HepG2 (cell line): ENCODE data around the gene PLEKHG5. TPM values are rescaled to one million over a fixed set of nuclear protein-coding genes. Genes with fewer than 3 reads are reported as not detected.

Source experiments
- RXRB ChIP-seq: IDR thresholded peaks from 2 replicates; pipeline ENCODE4 v1.6.1; 2016; ENCODE audit warnings: borderline replicate concordance, missing genetic modification reagents, missing compliant biosample characterization
- TGIF2 ChIP-seq: IDR thresholded peaks from 2 replicates; pipeline ENCODE4 v1.6.1; 2016; ENCODE audit warnings: control low read depth, missing compliant biosample characterization
- ZFX ChIP-seq: sonication (generic); formaldehyde crosslinking; IDR thresholded peaks from 2 replicates; pipeline ENCODE4 v1.4.0; 2020; ENCODE audit warnings: mild to moderate bottlenecking, low read depth, missing genetic modification reagents, moderate library complexity
- ZNF430 ChIP-seq: sonication (generic); formaldehyde crosslinking; IDR thresholded peaks from 2 replicates; pipeline ENCODE4 v1.9.0; 2021; ENCODE audit warnings: mild to moderate bottlenecking, missing genetic modification reagents
- polyA plus RNA-seq, 8 experiments: library from polyadenylated mRNA; depleted of rRNA in 3 of 8; stranded (reverse) in 7 of 8; unstranded in 1 of 8; fragments of >200 nt; fragmentation: Illumina TruSeq in 4 of 8; extraction: Trizol in 4 of 8; gene quantifications; 2 replicates each; pipeline versions ENCODE4 v1.2.1 to v1.2.3, GENCODE V29; 2011 to 2016; ENCODE audit warnings: low read depth in 4 of 8, missing spikeins in 1 of 8, mixed read lengths in 1 of 8; ENCODE audit not compliant: insufficient read depth in 1 of 8
- total RNA-seq, 5 experiments: library from RNA; depleted of rRNA; stranded (reverse); fragments of >200 nt; fragmentation: Illumina TruSeq; extraction: Trizol; gene quantifications; 2 replicates each; pipeline ENCODE4 v1.2.3, GENCODE V29; 2016; ENCODE audit warnings: low read depth in 1 of 5
- TF ChIP-seq, protein P1 (sequence below): sonication (generic); formaldehyde crosslinking; IDR thresholded peaks from 2 replicates; pipeline ENCODE4 v1.4.0; 2020; ENCODE audit warnings: missing genetic modification reagents, borderline replicate concordance
- TF ChIP-seq, protein P2 (sequence below): sonication (generic); IDR thresholded peaks from 2 replicates; pipeline ENCODE4 v1.6.1; 2016; ENCODE audit warnings: low read depth, borderline replicate concordance
- TF ChIP-seq, protein P3 (sequence below): sonication (generic); formaldehyde crosslinking; IDR thresholded peaks from 2 replicates; pipeline ENCODE4 v1.4.0; 2020; ENCODE audit warnings: missing genetic modification reagents

PLEKHG5 gene
- total and polyA plus RNA-seq, 2 of the 13 experiments (the other 11 are each of a cell fraction or from before 2014, with no cell fraction given): 1.9 to 3.5 TPM

DNA sequence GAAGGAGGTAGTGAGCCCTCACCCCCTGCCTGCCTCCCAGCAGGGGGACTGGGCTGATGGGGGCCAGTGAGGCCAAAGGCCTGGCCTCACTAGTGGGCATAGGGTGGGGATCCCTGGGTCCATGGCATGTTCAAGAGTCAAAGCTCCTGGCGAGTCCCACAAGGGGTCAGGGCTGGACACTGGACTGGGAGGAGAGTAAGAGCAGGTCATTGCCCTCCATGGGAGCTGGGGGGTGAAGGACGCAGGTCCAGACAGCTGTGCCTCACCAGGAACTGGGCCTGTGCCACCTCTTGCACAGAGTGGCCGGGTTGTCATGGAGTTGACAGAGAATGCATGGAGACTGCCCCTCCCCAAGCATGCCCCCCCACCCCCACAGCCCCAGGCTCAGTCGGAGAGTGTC lies 45.5 kb downstream of the PLEKHG5 start (continued):
- TF ChIP-seq, protein P1, sequence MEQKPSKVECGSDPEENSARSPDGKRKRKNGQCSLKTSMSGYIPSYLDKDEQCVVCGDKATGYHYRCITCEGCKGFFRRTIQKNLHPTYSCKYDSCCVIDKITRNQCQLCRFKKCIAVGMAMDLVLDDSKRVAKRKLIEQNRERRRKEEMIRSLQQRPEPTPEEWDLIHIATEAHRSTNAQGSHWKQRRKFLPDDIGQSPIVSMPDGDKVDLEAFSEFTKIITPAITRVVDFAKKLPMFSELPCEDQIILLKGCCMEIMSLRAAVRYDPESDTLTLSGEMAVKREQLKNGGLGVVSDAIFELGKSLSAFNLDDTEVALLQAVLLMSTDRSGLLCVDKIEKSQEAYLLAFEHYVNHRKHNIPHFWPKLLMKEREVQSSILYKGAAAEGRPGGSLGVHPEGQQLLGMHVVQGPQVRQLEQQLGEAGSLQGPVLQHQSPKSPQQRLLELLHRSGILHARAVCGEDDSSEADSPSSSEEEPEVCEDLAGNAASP (CRISPR knock-in tag): peak; percentile 68; the same call in 1 of the 2 replicates
- TF ChIP-seq ZFX: peak; percentile 66
- peak; percentile 96 for TF ChIP-seq RXRB (CRISPR knock-in tag)
- TF ChIP-seq, protein P2, sequence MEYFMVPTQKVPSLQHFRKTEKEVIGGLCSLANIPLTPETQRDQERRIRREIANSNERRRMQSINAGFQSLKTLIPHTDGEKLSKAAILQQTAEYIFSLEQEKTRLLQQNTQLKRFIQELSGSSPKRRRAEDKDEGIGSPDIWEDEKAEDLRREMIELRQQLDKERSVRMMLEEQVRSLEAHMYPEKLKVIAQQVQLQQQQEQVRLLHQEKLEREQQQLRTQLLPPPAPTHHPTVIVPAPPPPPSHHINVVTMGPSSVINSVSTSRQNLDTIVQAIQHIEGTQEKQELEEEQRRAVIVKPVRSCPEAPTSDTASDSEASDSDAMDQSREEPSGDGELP: peak; percentile 79; the same call in 1 of the 2 replicates
- TF ChIP-seq, protein P3, sequence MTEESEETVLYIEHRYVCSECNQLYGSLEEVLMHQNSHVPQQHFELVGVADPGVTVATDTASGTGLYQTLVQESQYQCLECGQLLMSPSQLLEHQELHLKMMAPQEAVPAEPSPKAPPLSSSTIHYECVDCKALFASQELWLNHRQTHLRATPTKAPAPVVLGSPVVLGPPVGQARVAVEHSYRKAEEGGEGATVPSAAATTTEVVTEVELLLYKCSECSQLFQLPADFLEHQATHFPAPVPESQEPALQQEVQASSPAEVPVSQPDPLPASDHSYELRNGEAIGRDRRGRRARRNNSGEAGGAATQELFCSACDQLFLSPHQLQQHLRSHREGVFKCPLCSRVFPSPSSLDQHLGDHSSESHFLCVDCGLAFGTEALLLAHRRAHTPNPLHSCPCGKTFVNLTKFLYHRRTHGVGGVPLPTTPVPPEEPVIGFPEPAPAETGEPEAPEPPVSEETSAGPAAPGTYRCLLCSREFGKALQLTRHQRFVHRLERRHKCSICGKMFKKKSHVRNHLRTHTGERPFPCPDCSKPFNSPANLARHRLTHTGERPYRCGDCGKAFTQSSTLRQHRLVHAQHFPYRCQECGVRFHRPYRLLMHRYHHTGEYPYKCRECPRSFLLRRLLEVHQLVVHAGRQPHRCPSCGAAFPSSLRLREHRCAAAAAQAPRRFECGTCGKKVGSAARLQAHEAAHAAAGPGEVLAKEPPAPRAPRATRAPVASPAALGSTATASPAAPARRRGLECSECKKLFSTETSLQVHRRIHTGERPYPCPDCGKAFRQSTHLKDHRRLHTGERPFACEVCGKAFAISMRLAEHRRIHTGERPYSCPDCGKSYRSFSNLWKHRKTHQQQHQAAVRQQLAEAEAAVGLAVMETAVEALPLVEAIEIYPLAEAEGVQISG (CRISPR knock-in tag): peak; percentile 62
- TF ChIP-seq TGIF2 (CRISPR knock-in tag): peak; percentile 80
- TF ChIP-seq ZNF430 (CRISPR knock-in tag): 0 out of 2 replicates have a peak, but pooled peaks have one; percentile 1
- TF ChIP-seq, all 625 proteins: peak for 52; not testable (repeated sequence) for 573
